K562 (cell line): ENCODE results near the gene FRMD4A.

Experiments used
- ELK1 ChIP-seq: sonication (generic); formaldehyde crosslinking; IDR thresholded peaks from 2 replicates; pipeline ENCODE4 v1.8.1; 2022; ENCODE audit warnings: missing genetic modification reagents
- ZNF140 ChIP-seq: fragments of 250-450 bp; sonication (Bioruptor Pico); IDR thresholded peaks from 2 replicates; pipeline ENCODE4 v1.8.0; 2021; ENCODE audit warnings: moderate library complexity, mild to moderate bottlenecking, inconsistent platforms

- no peak for TF ChIP-seq ELK1 (CRISPR knock-in tag)
- TF ChIP-seq ZNF140 (CRISPR knock-in tag): no peak
Observed at GRCh38 chr10:13808556-13809391, 522.0 kb downstream of the FRMD4A start.
